HG02840 (cell line): ENCODE measurements around the gene PELI3.
"Not testable (repeated sequence)": the region's sequence is repeated elsewhere in the genome, so short reads cannot be mapped to it uniquely, and the experiment has no call there.

Experiments
- ATAC-seq: cut with Tn5 transposase; IDR thresholded peaks from one replicate; pipeline ENCODE4 v1.9.1; 2021; ENCODE audit warnings: mild to moderate bottlenecking, moderate library complexity, moderate number of reproducible peaks; ENCODE audit not compliant: unreplicated experiment, low FRiP score

Gene PELI3

DNA sequence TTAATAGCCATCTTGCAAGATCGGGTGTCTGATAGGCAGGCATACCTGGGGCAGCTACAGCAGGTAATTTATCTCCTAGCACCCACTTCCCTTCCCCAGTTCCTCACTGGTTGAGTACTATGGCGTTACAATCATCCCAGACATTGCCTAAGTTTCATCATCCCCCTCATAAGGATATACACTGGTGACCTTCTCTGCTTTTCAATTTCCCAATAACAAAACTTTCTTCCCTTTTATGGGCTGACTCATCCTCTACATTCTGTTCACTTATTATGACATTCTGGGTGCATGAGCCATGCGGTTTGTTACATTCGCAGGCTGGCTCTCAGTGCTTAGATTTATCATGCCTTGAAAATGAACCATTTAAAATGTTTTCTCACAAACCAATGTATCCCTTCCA is 23.1 kb upstream of the PELI3 start:
- ATAC-seq: no peak

DNA sequence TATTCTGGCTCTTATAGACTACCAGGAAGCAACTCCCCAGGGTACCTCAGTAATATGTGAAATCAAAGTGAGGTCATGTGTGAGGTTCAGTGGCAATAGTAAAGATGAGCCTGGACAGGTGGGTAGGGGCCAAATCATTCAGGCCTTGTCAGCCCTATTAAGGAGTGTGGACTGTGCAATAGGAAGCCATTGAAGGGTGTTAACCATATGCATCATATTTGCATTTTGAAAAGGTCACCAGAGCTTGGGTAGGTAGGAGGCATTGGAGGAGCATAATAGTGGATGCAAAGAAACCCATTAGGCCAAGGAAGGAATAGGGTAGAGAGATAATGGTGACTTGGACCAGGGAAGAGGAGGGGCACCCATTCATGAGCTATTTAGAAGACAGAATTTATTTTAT is 19.7 kb upstream of the PELI3 start:
- ATAC-seq: no peak

DNA sequence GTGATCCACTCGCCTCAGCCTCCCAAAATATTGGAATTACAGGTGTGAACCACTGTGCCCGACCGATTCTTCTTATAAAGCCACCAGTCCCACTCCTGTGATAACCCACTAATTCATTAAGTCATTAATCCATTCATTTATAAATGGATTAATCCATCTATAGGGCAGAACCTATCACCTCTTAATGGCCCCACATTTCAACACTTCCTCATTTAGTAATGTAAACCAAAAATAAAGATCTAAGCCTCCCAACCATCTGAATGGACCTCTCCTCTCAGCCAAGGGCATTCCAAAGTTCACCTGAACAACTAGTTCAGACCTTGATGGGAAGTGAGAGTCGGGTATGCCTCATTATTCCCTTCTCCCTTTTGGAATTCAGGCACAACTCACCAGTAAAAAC is 18.2 kb upstream of the PELI3 start:
- no peak for ATAC-seq

DNA sequence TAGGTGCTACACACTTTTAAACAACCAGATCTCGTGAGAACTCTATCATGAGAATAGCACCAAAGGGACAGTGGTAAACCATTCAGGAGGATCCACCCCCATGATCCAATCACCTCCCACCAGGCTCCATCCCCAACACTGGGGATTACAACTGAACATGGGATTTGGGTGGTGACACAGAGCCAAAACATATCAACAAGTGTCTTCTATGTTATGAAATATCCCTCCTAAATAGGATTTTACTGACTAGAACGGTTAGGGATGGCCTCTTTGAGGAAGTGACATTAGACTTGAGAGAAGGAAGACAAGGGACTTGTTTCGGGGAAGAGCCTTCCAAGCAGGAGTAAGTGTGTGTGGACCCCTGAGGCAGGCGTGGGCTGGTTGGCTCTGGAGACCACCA is 16.1 kb upstream of the PELI3 start:
- ATAC-seq: no peak

DNA sequence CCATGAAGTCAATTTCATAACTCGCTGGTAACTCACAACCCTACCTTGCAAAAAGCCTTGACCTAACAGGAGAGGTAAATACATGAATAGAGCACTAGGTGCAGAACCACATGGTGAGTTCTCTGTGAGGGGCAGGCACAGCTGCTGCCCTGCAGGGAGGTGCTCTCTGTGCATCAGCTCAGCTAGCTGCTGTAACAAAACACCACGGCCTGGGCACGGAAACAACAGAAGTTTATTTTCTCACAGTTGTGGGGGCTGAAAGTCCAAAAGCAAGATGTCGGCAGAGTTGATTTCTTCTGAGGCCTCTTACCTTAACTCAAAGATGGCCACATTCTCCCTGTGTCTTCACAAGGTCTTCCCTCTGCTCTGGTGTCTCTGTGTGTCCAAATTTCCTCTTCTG is 15.0 kb upstream of the PELI3 start:
- ATAC-seq: no peak

DNA sequence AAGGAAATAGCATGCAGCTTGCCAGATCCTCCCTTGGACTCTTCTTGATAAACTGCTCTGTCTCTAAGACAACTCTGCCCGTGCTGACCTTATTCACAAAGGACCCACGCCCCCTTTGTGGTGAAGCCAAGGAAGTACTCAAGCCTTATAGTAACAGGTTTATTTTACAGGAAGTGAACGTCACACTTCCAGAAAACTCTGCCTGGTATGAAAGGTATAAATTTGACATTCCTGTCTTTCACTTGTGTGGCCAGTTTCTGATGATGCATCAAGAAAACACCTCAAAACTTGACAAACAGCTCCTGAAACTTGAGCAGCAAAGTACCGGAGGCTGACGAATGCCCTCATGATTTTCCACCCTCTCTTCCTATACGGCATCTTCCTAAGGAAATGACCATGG is 12.5 kb upstream of the PELI3 start:
- no peak for ATAC-seq

DNA sequence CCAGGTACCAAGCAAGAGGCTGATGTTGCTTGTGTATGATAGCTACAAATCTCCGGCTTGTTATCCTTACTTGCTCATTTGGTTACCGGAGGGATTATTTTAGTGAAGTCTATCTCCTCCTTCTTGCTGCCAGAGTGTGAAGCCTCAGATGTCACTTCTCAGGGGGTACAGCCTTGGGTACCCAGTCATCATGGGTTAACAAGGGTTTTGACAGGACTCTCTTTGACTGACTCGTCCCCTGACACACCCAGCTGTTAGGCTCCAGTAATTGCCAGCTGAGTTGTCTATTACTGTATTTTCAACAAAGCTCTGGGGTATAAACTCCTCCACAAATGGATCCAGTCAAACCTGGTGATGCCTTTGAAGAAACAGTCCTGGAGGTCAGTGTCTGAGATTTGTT is 11.9 kb upstream of the PELI3 start:
- no peak for ATAC-seq

DNA sequence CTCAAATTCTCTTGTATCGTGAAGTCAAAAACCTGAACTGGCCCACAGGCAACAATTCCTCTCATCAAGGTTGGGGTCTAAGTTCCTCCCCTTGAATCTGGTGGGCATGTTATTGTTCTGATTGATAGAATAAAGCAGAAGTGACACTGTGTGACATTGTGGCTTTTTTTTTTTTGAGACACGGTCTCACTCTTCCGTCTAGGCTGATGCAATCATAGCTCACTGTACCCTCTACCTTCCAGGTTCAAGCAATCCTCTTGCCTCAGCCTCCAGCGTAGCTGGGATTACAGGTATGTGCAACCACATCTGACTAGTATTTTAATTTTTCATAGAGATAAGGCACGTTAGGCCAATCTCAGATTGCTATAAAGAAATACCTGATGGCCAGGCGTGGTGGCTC is 8.9 kb upstream of the PELI3 start:
- ATAC-seq: no peak

DNA sequence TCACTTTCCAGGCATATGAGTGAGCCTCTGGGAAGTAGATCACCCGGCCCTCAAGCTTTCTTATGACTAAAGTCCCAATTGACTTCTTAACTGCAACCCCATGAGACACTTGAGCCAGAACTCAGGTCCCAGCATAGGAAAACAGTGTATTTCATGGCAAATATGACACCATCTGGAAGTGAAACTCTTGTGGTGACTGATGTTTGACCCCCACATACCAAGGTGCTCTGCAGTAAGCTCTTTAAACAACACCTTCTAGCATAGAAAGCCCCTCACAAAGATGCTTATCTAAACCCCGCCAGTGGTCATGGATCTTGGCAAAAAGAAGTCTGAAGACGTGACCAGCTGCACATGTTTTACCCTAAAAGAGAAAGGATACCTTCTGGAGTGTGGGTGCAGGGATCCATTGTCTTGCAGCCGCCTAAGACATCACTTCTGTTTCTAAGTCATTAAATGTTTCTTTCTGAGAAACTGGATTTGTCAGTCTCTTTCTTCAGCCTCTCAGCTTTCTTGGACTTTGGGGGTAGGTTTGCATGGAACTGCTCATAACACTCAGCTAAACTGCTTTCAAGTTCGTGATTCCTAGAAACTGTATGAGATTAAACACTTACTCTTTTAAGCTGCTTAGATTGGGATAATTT is 7.4 kb upstream of the PELI3 start:
- no peak for ATAC-seq

DNA sequence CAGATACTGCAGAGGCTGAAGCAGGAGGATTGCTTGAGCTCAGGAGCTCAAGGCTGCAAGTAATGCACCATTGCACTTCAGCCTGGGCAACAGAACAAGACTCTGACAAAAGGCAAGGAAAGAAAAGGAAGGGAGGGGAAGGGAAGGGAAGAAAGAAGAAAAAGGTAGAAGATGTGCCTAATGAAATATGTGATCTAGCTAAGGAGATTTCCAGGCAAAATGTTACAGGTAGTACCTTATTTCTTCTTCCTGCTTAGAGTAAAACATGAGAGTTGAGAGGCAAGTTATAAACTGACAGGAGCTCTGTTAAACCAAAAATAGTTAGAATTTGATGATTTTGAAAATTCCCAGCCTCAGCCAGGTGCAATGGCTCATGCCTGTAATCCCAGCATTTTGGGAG is 4.7 kb upstream of the PELI3 start:
- ATAC-seq: no peak

DNA sequence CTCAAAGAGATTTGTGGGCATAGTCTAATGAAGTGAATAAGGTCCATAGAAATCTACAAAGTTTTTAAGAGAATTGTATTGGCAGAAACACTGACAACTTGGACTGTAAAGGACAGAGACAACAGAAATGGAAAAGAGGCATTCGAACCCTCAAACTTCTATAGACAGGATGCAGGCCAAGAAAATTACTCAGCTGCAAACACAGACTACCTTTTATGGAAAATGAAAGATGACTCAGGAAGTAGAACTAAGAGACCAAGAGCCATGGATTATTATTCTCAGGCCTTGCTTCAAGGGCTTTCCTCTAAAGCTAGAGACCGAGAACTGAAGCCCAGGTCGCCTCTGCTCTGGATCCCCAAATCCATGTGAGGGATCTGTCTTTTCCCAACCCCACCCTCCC is 3.8 kb upstream of the PELI3 start:
- ATAC-seq: no peak

DNA sequence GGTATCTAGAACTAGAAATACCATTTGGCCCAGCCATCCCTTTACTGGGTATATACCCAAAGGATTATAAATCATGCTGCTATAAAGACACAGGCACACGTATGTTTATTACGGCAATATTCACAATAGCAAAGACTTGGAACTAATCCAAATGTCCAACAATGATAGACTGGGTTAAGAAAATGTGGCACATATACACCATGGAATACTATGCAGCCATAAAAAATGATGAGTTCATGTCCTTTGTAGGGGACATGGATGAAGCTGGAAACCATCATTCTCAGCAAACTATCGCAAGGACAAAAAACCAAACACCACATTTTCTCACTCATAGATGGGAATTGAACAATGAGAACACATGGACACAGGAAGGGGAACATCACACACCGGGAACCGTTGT is 2.6 kb upstream of the PELI3 start:
- ATAC-seq: not testable (repeated sequence)

DNA sequence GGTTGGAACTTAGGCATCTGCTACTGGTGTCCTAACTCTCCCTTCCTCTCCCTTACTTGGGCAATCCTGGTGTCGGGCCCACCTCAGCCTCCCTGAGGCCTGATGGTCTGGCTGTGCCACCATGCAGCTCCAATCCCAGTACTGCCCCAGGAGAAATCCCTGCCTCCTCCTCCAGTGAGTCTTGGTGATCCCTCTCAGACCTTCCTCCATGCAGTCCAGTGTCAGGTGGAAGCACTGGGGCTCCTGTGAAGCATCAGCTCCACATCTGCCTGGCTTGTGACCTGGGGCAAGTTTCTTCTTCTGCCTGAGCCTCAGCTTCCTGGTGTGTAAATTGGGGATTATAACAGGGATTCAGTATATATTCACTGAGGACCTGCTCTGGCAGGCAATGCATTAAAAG is 1.8 kb upstream of the PELI3 start:
- no peak for ATAC-seq

DNA sequence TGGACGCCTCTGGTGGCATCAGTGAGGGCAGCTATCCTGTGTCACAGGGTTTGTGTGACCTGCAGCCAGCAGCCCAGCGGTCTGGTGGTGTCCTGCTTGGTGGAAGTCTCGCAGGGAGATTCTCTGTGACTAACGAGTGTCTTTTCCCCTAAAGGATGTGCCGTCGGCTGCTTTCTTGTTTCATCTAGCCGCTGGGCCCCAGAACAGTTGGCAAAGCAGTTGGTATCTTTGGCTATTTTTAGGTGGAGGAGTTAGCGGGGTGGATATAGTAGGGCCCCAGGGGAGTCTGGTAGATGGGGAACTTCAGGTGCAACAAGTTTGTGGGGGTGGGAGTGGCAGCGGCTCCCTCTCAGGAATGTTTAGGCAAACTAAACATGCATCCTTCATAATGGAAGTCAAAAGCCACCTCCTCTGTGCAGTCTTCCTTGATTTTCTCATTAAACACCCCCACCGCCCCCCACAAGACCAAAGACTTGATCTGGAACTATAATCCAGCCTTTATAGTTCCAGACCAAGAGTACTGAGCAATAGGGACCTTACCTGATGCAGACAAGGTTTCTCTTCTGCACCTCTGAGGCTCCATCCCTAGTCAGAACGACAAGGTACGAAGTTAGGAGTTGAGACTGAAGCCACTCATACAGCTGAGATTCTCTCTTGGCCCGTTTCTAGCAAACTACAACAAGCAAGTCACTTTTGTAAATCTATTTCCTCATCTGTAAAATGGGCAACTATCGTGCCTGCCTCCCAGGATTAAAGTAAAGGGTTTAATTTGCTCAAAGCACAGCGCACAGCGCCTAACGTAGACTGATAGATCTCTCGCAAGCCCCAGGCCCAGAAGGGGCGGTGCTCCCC is 1.1 kb upstream of the PELI3 start:
- ATAC-seq: no peak

DNA sequence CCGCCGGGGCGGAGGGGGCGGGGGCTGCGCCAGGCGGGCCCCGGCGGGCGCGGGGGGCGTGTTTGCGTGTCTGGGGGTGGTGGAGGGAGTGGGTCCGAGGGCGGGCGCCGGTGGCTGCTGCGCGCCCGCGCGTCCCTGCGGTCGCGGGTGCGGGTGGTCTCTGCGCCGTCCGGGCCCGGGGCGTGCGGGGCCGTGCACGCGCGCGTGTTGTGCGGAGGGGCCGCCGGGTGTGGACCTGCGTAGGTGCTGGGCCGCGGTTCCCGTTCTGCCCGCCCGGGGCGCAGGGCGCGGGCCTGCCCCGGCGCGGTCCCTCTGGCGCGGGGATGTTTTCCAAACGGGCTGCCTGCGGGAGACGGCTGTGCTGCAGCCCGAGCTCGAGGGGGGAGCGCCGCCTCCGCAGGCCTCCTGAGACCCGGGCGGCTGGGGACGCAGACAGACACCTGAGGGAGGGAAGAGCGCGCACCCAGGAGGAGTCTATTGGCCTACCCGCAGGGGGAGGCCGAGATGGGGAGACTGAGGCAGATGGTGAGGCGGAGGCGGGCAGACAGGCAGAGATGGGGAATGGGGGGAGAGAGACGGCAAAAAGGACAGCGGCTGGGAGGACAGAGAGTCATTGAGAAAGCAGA is 442 bp downstream of the PELI3 start:
- ATAC-seq: no peak

DNA sequence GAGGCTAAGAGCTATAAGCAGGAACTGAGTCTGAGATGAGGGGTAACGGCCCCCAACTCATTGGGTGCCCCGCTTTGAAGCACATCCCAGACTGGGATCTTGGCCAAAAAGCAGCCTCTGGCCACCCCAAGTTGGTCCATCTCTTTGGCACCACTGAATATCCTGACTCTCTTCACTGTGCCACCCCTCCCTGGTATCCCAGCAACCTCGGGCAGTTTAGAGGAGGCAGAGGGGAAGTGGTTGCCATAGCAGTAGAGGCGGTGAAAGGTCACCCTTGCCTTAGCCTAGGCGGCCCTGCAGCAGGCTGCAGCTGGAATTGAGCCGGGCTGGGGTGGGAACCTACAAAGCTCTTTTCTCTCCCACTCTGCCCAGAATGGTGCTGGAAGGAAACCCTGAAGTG is 1.1 kb downstream of the PELI3 start:
- no peak for ATAC-seq

DNA sequence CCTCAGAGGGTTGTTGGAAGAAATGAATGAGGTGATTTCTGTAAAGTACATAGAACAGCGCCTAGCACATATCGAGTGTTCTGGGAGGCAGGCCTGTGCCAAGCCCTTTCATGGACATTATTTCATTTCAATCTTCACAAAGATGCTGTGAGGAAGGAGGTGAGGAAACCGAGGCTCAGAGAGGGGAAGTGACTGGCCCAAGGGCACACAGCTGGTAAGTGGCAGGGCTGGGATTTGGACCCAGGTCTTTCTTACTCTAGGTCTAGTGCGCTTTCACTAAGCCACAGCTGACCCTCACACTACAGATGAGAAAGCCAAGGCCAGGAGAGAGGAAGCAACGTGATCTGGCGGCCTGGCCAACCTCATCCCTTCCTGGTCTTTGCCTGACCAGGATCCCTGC is 2.0 kb downstream of the PELI3 start:
- no peak for ATAC-seq

DNA sequence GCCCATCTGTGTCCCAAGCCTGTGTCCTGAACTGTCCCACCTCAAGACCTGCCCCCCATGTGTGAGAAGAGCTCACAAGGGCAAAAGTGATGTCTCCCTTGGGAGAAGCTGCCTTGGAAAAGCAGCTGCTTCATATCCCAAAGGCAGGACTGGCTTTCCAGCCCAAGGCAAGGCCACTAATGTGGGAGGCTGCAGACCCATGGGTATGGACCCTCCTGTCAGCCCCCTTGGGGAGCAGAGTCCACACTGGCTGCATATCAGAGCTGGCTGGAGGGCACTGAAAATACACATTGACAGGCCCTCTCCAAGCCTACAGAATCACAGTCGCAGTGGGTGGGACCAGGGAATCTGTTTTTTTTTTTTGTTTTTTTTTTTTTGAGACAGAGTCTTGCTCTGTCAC is 2.7 kb downstream of the PELI3 start:
- no peak for ATAC-seq

DNA sequence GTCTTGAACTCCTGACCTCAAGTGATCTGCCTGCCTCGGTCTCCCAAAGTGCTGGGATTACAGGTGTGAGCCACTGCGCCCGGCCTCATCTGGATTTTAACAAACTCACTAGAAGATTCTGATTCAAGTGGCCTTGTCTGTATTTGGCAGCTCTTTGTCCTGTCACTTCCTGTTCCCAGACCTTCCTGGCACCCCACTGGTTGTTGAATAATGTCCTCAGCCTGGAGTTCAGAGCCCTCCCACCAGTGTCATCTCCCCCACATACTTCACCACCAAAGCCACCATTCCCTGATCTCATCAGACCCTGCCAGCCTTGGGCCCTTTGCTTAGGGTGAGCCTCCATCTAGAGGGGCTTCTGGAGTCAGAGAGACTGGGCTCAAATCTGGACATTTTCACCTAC is 3.3 kb downstream of the PELI3 start:
- ATAC-seq: no peak

DNA sequence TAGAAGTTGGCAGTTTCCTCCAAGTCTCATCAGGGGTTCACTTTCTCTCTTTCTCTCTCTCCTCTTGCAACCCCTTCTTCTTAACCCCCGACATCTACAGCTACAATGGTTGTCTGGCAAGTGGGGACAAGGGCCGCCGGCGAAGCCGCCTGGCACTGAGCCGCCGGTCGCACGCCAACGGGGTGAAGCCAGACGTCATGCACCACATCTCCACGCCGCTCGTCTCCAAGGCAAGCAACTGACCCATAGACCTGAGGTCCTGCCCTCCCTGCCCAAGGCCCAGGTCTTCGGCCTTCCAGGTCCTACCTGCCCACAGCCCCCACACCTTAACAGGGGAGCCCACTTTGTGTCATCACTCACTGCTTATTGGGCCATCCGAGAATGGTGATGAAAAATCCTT is 4.4 kb downstream of the PELI3 start:
- ATAC-seq: no peak

DNA sequence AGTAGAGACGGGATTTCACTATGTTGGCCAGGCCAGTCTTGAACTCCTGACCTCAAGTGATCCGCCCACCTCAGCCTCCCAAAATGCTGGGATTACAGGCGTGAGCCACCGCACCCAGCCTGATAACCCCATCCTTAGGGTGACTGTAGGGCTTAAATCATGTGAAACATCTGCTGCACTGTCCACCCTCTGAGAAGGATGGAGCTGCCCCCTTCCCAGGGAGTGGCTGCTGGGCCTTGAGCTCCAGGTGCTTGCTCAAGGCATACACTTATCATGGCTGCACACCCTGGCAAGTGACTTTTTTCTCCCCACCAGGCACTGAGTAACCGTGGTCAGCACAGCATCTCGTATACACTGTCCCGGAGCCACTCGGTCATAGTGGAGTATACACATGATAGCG is 5.3 kb downstream of the PELI3 start:
- ATAC-seq: no peak

DNA sequence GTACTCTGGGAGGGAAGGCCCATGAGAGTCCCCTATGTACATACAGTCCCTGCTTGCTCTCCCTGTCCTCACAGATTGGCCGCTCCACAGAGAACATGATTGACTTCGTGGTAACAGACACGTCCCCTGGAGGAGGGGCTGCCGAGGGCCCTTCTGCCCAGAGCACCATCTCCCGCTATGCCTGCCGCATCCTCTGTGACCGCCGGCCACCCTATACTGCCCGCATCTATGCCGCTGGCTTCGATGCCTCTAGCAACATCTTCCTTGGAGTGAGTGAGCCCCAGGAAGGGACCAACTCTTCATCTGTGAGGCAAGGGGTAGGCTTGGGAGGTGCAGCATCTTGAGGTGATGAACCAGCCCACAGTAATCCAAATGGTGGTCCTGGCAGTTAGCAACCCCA is 6.5 kb downstream of the PELI3 start:
- ATAC-seq: no peak
